Activated naive CD4-positive, alpha-beta T cell treated with anti-CD3 and anti-CD28 coated beads for 36 hours (primary cell): ENCODE results near the gene CFAP92. TPM values are rescaled to one million over a fixed set of nuclear protein-coding genes. Genes with fewer than 3 reads are reported as not detected.

Source experiments
- CTCF ChIA-PET: fragments of 350-600 bp; sonication (Branson Sonifier 250); formaldehyde crosslinking; loops from one replicate; lab custom pipeline; 2021; ENCODE audit warnings: antibody characterized with exemption; lab: Charles Lee
- DNase-seq: peaks from one replicate; pipeline ENCODE4 v3.0.0-alpha.2; 2020
- H3K27ac Mint-ChIP-seq: one replicate; pipeline ENCODE4 v1.8.0; 2021; ENCODE audit warnings: mild to moderate bottlenecking, mixed read lengths
- H3K27me3 Mint-ChIP-seq: one replicate; pipeline ENCODE4 v1.8.0; 2021; ENCODE audit warnings: low read depth, mixed read lengths
- H3K36me3 Mint-ChIP-seq: one replicate; pipeline ENCODE4 v1.8.0; 2021; ENCODE audit warnings: low read depth, mixed read lengths
- H3K4me1 Mint-ChIP-seq: one replicate; pipeline ENCODE4 v1.8.0; 2021; ENCODE audit warnings: low read depth, mixed read lengths
- H3K4me3 Mint-ChIP-seq: one replicate; pipeline ENCODE4 v1.8.0; 2021; ENCODE audit warnings: mild to moderate bottlenecking, moderate library complexity, mixed read lengths
- H3K9me3 Mint-ChIP-seq: one replicate; pipeline ENCODE4 v1.8.0; 2021; ENCODE audit warnings: mixed read lengths
- intact Hi-C: fragments of 100-400 bp; cut with micrococcal nuclease; formaldehyde crosslinking; loops from one replicate; pipeline ENCODE4 v1.15.1; 2023
- total RNA-seq, 2 experiments: library from RNA; stranded (reverse); gene quantifications; one replicate each; pipeline ENCODE4 v1.2.3, GENCODE V29; 2021

The CFAP92 gene
- total RNA-seq, 2 experiments from 2014 or later = 0.32 to 0.48 TPM

DNA sequence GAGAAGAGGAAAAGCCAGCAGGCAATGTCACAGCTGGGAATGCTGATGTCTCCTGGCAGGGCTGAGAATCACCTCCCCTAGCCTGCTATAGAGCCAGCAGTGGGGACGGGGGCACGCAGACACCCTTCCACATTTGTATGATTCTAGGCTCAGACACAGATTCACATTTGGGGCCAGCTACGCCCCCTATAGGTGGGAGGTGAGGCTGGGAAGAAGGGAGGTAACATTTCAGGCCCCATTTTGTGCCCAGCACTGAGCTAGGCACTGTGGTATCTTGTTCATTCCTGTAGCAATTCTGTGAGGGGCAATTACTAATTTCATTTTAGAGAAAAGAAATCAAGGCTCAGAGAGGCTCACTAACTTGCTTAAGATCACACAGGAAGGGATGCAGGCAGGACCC lies 130.3 kb downstream of the CFAP92 start:
- no peak overlapping the region for H3K27ac Mint-ChIP-seq
- H3K9me3 Mint-ChIP-seq = peaks cover 28% of the 10 kb centered on the region
- DNase-seq = peak; percentile 44
- H3K4me3 Mint-ChIP-seq = no peak overlapping the region
- peaks cover 4% of the 10 kb centered on the region for H3K4me1 Mint-ChIP-seq
- H3K36me3 Mint-ChIP-seq = peaks cover 9% of the 10 kb centered on the region
- CTCF ChIA-PET = interaction anchor here (0.6 to 1.5 kb wide), 5 partner anchors 12 to 292 kb away, joined by 3 to 6 read pairs (median 3); no protein-coding TSS in a partner anchor
- no peaks in the 10 kb centered on the region for H3K27me3 Mint-ChIP-seq
- intact Hi-C loops = no loop called here

DNA sequence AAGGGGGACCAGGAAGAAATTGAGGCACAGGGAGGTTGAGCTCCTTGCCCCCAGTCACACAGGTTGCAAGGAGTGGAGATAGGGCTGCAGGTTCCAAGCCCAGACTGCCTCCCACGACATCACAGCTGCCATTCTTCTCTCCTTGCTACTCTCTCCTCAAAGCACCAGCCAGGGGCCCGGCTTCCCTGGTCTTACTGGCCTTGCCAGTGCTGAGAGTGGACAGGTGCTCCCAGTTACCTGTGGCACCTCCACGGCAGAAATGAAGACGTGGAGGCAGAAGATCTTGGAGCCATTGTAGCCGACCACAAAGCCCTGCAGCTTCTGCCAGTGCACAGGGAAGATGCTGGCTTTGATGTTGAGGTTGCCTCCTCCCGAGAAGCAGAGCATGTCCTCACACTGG lies 132.4 kb downstream of the CFAP92 start:
- intact Hi-C loops = no loop called here
- CTCF ChIA-PET = no interaction called here
- H3K4me3 Mint-ChIP-seq = no peak overlapping the region
- no peaks in the 10 kb centered on the region for H3K27me3 Mint-ChIP-seq
- no peak overlapping the region for H3K27ac Mint-ChIP-seq
- no peak for DNase-seq
- H3K9me3 Mint-ChIP-seq = peaks cover 39% of the 10 kb centered on the region
- H3K4me1 Mint-ChIP-seq = no peaks in the 10 kb centered on the region
- peaks cover 10% of the 10 kb centered on the region for H3K36me3 Mint-ChIP-seq

Other genes starting within 250 kb of the CFAP92 start
- 10 to 100 TPM; 37.0 to 40.6 TPM for gene ACAD9, start 114.5 kb downstream of the CFAP92 start, total RNA-seq
- under 1 TPM; 0.10 to 0.20 TPM for gene EFCC1, start 7.2 kb upstream of the CFAP92 start, total RNA-seq
- gene GP9, start 66.7 kb upstream of the CFAP92 start, total RNA-seq = not detected
- gene RAB43, start 127.7 kb upstream of the CFAP92 start, total RNA-seq = 10 to 100 TPM; 73.9 to 80.0 TPM
- 10 to 100 TPM; 56.8 to 65.4 TPM for gene ISY1, start 167.0 kb upstream of the CFAP92 start, total RNA-seq
- gene CNBP, start 189.8 kb upstream of the CFAP92 start, total RNA-seq = 100 to 1,000 TPM; 490 to 500 TPM